ENCODE data around the gene ZNF532.
"Not testable (repeated sequence)": the region's sequence is repeated elsewhere in the genome, so short reads cannot be mapped to it uniquely, and the experiment has no call there.

Gene ZNF532

GRCh38 chr18:58864146-58865032 lies at the start of gene ZNF532:
TSS of gene ZNF532 (plus strand) at chr18:58864877. CDS start in a region left out here.
- CTCF ChIA-PET = no interaction called here
- Mint-ChIP-seq H3K27ac (no peak within 1 kb of the TSS), H3K36me3 (no peaks in the 10 kb centered on the region), H3K9me3 (no peaks in the 10 kb centered on the region), H3K4me3 (peak within 1 kb of the TSS; percentile 19), H3K27me3 (peaks cover 78% of the 10 kb centered on the region), H3K4me1 (peaks cover 9% of the 10 kb centered on the region)
- DNase-seq = peak; percentile 28

- Mint-ChIP-seq H3K4me1 (peaks cover 14% of the 10 kb centered on the region), H3K9me3 (peaks cover 3% of the 10 kb centered on the region), H3K27ac (peak overlapping the region; percentile 80), H3K4me3 (peak overlapping the region; percentile 1), H3K27me3 (peaks cover 96% of the 10 kb centered on the region), H3K36me3 (no peaks in the 10 kb centered on the region)
- CTCF ChIA-PET = no interaction called here
- peak; percentile 56 for DNase-seq
Measured at GRCh38 chr18:58819051-58819450, 45.6 kb upstream of the ZNF532 start.

GRCh38 chr18:58820251-58820650 lies 44.4 kb upstream of the ZNF532 start:
- no peaks in the 10 kb centered on the region for H3K36me3 Mint-ChIP-seq

GRCh38 chr18:58822944-58823343 lies 41.7 kb upstream of the ZNF532 start:
- H3K4me1 Mint-ChIP-seq = peaks cover 14% of the 10 kb centered on the region
- peaks cover 93% of the 10 kb centered on the region for H3K27me3 Mint-ChIP-seq
- DNase-seq = no peak
- no peak overlapping the region for H3K27ac Mint-ChIP-seq
- no peaks in the 10 kb centered on the region for H3K36me3 Mint-ChIP-seq
- peaks cover 2% of the 10 kb centered on the region for H3K9me3 Mint-ChIP-seq
- no peak overlapping the region for H3K4me3 Mint-ChIP-seq
- CTCF ChIA-PET = no interaction called here

More at GRCh38 chr18:58820251-58820650, 44.4 kb upstream of the ZNF532 start:
- Mint-ChIP-seq H3K4me1 (peaks cover 14% of the 10 kb centered on the region), H3K27ac (no peak overlapping the region), H3K4me3 (no peak overlapping the region), H3K9me3 (no peaks in the 10 kb centered on the region), H3K27me3 (peaks cover 96% of the 10 kb centered on the region)
- no peak for DNase-seq
- CTCF ChIA-PET = no interaction called here

GRCh38 chr18:58823412-58823811 lies 41.3 kb upstream of the ZNF532 start:
- CTCF ChIA-PET = no interaction called here
- H3K4me1 Mint-ChIP-seq = peaks cover 14% of the 10 kb centered on the region
- H3K4me3 Mint-ChIP-seq = no peak overlapping the region
- no peak for DNase-seq
- peaks cover 93% of the 10 kb centered on the region for H3K27me3 Mint-ChIP-seq
- no peak overlapping the region for H3K27ac Mint-ChIP-seq
- H3K9me3 Mint-ChIP-seq = peaks cover 2% of the 10 kb centered on the region
- no peaks in the 10 kb centered on the region for H3K36me3 Mint-ChIP-seq

GRCh38 chr18:58826926-58827325 lies 37.8 kb upstream of the ZNF532 start:
- H3K27me3 Mint-ChIP-seq = peaks cover 92% of the 10 kb centered on the region
- not testable (repeated sequence) for H3K36me3 Mint-ChIP-seq, H3K9me3 Mint-ChIP-seq

GRCh38 chr18:58827428-58827827 lies 37.2 kb upstream of the ZNF532 start:
- peaks cover 2% of the 10 kb centered on the region for H3K9me3 Mint-ChIP-seq
- peaks cover 92% of the 10 kb centered on the region for H3K27me3 Mint-ChIP-seq
- no peak for DNase-seq
- CTCF ChIA-PET = no interaction called here
- H3K4me3 Mint-ChIP-seq = no peak overlapping the region
- no peaks in the 10 kb centered on the region for H3K36me3 Mint-ChIP-seq
- H3K27ac Mint-ChIP-seq = no peak overlapping the region
- no peaks in the 10 kb centered on the region for H3K4me1 Mint-ChIP-seq

More at GRCh38 chr18:58826926-58827325, 37.8 kb upstream of the ZNF532 start:
- H3K27ac Mint-ChIP-seq, H3K4me3 Mint-ChIP-seq, CTCF ChIA-PET, H3K4me1 Mint-ChIP-seq, DNase-seq: not testable (repeated sequence)

GRCh38 chr18:58827886-58828285 lies 36.8 kb upstream of the ZNF532 start:
- Mint-ChIP-seq H3K9me3 (peaks cover 2% of the 10 kb centered on the region), H3K4me1 (no peaks in the 10 kb centered on the region), H3K27me3 (peaks cover 91% of the 10 kb centered on the region), H3K27ac (no peak overlapping the region), H3K36me3 (no peaks in the 10 kb centered on the region), H3K4me3 (no peak overlapping the region)
- CTCF ChIA-PET = no interaction called here
- DNase-seq = no peak

- no peak for DNase-seq
- H3K4me1 Mint-ChIP-seq = no peaks in the 10 kb centered on the region
- H3K36me3 Mint-ChIP-seq = no peaks in the 10 kb centered on the region
- no peak overlapping the region for H3K4me3 Mint-ChIP-seq
- CTCF ChIA-PET = no interaction called here
- H3K9me3 Mint-ChIP-seq = peaks cover 2% of the 10 kb centered on the region
- H3K27me3 Mint-ChIP-seq = peaks cover 93% of the 10 kb centered on the region
- no peak overlapping the region for H3K27ac Mint-ChIP-seq
Measured at GRCh38 chr18:58828399-58829121, 36.1 kb upstream of the ZNF532 start.

- Mint-ChIP-seq H3K4me1 (no peaks in the 10 kb centered on the region), H3K9me3 (peaks cover 2% of the 10 kb centered on the region), H3K27me3 (peaks cover 88% of the 10 kb centered on the region), H3K36me3 (no peaks in the 10 kb centered on the region), H3K4me3 (no peak overlapping the region), H3K27ac (no peak overlapping the region)
- CTCF ChIA-PET = no interaction called here
- no peak for DNase-seq
Measured at GRCh38 chr18:58829263-58829662, 35.4 kb upstream of the ZNF532 start.

- H3K27ac Mint-ChIP-seq, H3K4me1 Mint-ChIP-seq, H3K4me3 Mint-ChIP-seq, H3K36me3 Mint-ChIP-seq, DNase-seq, CTCF ChIA-PET, H3K9me3 Mint-ChIP-seq: not testable (repeated sequence)
- peaks cover 85% of the 10 kb centered on the region for H3K27me3 Mint-ChIP-seq
Measured at GRCh38 chr18:58829886-58830285, 34.8 kb upstream of the ZNF532 start.

- no peak overlapping the region for H3K4me3 Mint-ChIP-seq
- no peak for DNase-seq
- peaks cover 2% of the 10 kb centered on the region for H3K9me3 Mint-ChIP-seq
- no peaks in the 10 kb centered on the region for H3K4me1 Mint-ChIP-seq
- H3K36me3 Mint-ChIP-seq = no peaks in the 10 kb centered on the region
- H3K27ac Mint-ChIP-seq = no peak overlapping the region
- CTCF ChIA-PET = interaction anchor here (0.6 kb wide), 1 partner anchor 37 kb away, joined by 3 read pairs; no protein-coding TSS in a partner anchor
- peaks cover 73% of the 10 kb centered on the region for H3K27me3 Mint-ChIP-seq
Measured at GRCh38 chr18:58831606-58832005, 33.1 kb upstream of the ZNF532 start.

- Mint-ChIP-seq H3K9me3 (no peaks in the 10 kb centered on the region), H3K4me3 (no peak overlapping the region), H3K27ac (no peak overlapping the region), H3K36me3 (no peaks in the 10 kb centered on the region), H3K4me1 (no peaks in the 10 kb centered on the region), H3K27me3 (peaks cover 66% of the 10 kb centered on the region)
- CTCF ChIA-PET = interaction anchor here (1.1 kb wide), 1 partner anchor 220 kb away, joined by 4 read pairs; no protein-coding TSS in a partner anchor
- DNase-seq = no peak
Measured at GRCh38 chr18:58838165-58838860, 26.4 kb upstream of the ZNF532 start.

GRCh38 chr18:58838946-58839345 lies 25.7 kb upstream of the ZNF532 start:
- Mint-ChIP-seq H3K27me3 (peaks cover 64% of the 10 kb centered on the region), H3K36me3 (no peaks in the 10 kb centered on the region), H3K9me3 (no peaks in the 10 kb centered on the region), H3K4me3 (no peak overlapping the region), H3K27ac (no peak overlapping the region), H3K4me1 (no peaks in the 10 kb centered on the region)
- CTCF ChIA-PET = no interaction called here
- no peak for DNase-seq
